Measurements from ENCODE around the gene CCDC124.

- TF ChIP-seq POLR2AphosphoS5 (IDR thresholded peaks at IDR 0.05): no peak
- no peak for TF ChIP-seq CTCF (IDR thresholded peaks at IDR 0.05)
Observed at GRCh38 chr19:17944301-17944700, 11.5 kb downstream of the CCDC124 start.

Data from breast epithelium (tissue), 3 donors.